ENCODE results near the gene SYT1.

DNA sequence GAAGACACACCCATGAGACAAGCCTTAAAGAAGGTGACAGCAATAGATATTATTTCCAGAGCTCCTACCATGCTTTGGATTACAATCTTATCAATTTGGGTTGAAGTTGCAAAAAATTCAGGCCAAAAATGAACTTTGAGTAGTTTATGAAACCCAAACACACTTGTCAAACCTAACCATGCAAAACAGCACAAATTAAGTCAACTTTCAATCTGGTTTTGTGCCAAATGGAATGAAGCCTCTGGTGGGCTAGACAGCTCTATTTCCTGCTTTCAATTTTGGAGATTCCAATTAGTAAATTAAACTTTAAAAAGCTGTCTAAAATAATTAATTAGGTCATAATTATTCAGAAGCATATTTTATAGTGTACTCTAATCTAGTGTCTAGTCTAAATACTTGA is 203.4 kb downstream of the SYT1 start:
- TF ChIP-seq, protein P1, sequence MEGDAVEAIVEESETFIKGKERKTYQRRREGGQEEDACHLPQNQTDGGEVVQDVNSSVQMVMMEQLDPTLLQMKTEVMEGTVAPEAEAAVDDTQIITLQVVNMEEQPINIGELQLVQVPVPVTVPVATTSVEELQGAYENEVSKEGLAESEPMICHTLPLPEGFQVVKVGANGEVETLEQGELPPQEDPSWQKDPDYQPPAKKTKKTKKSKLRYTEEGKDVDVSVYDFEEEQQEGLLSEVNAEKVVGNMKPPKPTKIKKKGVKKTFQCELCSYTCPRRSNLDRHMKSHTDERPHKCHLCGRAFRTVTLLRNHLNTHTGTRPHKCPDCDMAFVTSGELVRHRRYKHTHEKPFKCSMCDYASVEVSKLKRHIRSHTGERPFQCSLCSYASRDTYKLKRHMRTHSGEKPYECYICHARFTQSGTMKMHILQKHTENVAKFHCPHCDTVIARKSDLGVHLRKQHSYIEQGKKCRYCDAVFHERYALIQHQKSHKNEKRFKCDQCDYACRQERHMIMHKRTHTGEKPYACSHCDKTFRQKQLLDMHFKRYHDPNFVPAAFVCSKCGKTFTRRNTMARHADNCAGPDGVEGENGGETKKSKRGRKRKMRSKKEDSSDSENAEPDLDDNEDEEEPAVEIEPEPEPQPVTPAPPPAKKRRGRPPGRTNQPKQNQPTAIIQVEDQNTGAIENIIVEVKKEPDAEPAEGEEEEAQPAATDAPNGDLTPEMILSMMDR (IDR thresholded peaks at IDR 0.05) = no peak
- TF ChIP-seq POLR2AphosphoS5 (IDR thresholded peaks at IDR 0.05) = no peak

Measured in prostate gland (tissue), 2 donors.